NCI-H1105 (cell line): ENCODE data around the gene TLR7.

Experiments
- DNase-seq: peaks from one replicate; lab custom pipeline; 2025; lab: John Stamatoyannopoulos, UW

The TLR7 gene

GRCh38 chrX:12866451-12867377 is at the start of gene TLR7:
Gene TLR7, plus strand, starts transcription at chrX:12867072. Its CDS starts 507 bp downstream, at chrX:12867579.
- DNase-seq: no peak

- DNase-seq: no peak
Measured at GRCh38 chrX:12817528-12817927, 49.3 kb upstream of the TLR7 start.

GRCh38 chrX:12819222-12819621 is 47.6 kb upstream of the TLR7 start:
- DNase-seq: no peak

GRCh38 chrX:12820737-12821136 is 46.1 kb upstream of the TLR7 start:
- DNase-seq: no peak

GRCh38 chrX:12824944-12825343 is 41.9 kb upstream of the TLR7 start:
- DNase-seq: no peak

GRCh38 chrX:12825801-12826200 is 41.1 kb upstream of the TLR7 start:
- DNase-seq: no peak

- no peak for DNase-seq
Measured at GRCh38 chrX:12843061-12843667, 23.7 kb upstream of the TLR7 start.

- no peak for DNase-seq
Measured at GRCh38 chrX:12843668-12844279, 23.1 kb upstream of the TLR7 start.

GRCh38 chrX:12844319-12844718 is 22.6 kb upstream of the TLR7 start:
- DNase-seq: no peak

GRCh38 chrX:12865359-12865758 is 1.5 kb upstream of the TLR7 start:
- no peak for DNase-seq

GRCh38 chrX:12867685-12868084 is 813 bp downstream of the TLR7 start:
- DNase-seq: no peak

GRCh38 chrX:12868747-12869146 is 1.9 kb downstream of the TLR7 start:
- no peak for DNase-seq

- no peak for DNase-seq
Measured at GRCh38 chrX:12871257-12871656, 4.4 kb downstream of the TLR7 start.

GRCh38 chrX:12872741-12873140 is 5.9 kb downstream of the TLR7 start:
- DNase-seq: no peak

- no peak for DNase-seq
Measured at GRCh38 chrX:12874581-12874980, 7.7 kb downstream of the TLR7 start.

- no peak for DNase-seq
Measured at GRCh38 chrX:12877386-12877785, 10.5 kb downstream of the TLR7 start.

GRCh38 chrX:12878536-12878935 is 11.7 kb downstream of the TLR7 start:
- no peak for DNase-seq

GRCh38 chrX:12881914-12882313 is 15.0 kb downstream of the TLR7 start:
- DNase-seq: no peak

- no peak for DNase-seq
Measured at GRCh38 chrX:12885508-12885907, 18.6 kb downstream of the TLR7 start.

- no peak for DNase-seq
Measured at GRCh38 chrX:12886545-12886944, 19.7 kb downstream of the TLR7 start.

- DNase-seq: no peak
Measured at GRCh38 chrX:12887141-12887540, 20.3 kb downstream of the TLR7 start.

GRCh38 chrX:12887767-12888166 is 20.9 kb downstream of the TLR7 start:
- no peak for DNase-seq

- DNase-seq: no peak
Measured at GRCh38 chrX:12890467-12890866, 23.6 kb downstream of the TLR7 start.
